Liver (tissue), 9 donors: ENCODE data around the gene AMZ1. TPM values are rescaled to one million over a fixed set of nuclear protein-coding genes. Genes with fewer than 3 reads are reported as not detected.

ENCODE experiments used
- DNase-seq: peaks from one replicate; pipeline ENCODE4 v3.0.0-alpha.2; 2017; ENCODE audit warnings: low spot score
- H3K27ac ChIP-seq, 2 donors: one replicate each; pipeline ENCODE4 v1.7.0; 2013; ENCODE audit warnings: inconsistent platforms in 2 of 2, low read length in 2 of 2, control low read depth in 1 of 2, low read depth in 1 of 2, mild to moderate bottlenecking in 1 of 2
- H3K27me3 ChIP-seq, 4 donors: one replicate each; pipeline versions ENCODE4 v1.6.1 to v1.7.0; 2013; ENCODE audit warnings: low read length in 3 of 4, inconsistent platforms in 1 of 4, mild to moderate bottlenecking in 1 of 4, moderate library complexity in 1 of 4; ENCODE audit not compliant: control insufficient read depth in 4 of 4, insufficient read depth in 4 of 4
- H3K36me3 ChIP-seq, 4 donors: one replicate each; pipeline versions ENCODE4 v1.6.1 to v1.7.0; 2013; ENCODE audit warnings: low read length in 3 of 4, mild to moderate bottlenecking in 3 of 4, low read depth in 1 of 4, moderate library complexity in 1 of 4; ENCODE audit not compliant: control insufficient read depth in 4 of 4, insufficient read depth in 3 of 4
- H3K4me1 ChIP-seq, 4 donors: one replicate each; pipeline versions ENCODE4 v1.6.1 to v1.7.0; 2013; ENCODE audit warnings: low read length in 3 of 4, mild to moderate bottlenecking in 3 of 4, moderate library complexity in 1 of 4; ENCODE audit not compliant: control insufficient read depth in 4 of 4, insufficient read depth in 4 of 4
- H3K4me3 ChIP-seq, 3 donors: one replicate each; pipeline versions ENCODE4 v1.6.1 to v1.7.0; 2013; ENCODE audit warnings: low read length in 3 of 3, control low read depth in 1 of 3, low read depth in 1 of 3, mild to moderate bottlenecking in 1 of 3
- H3K9ac ChIP-seq, 2 donors: one replicate each; pipeline ENCODE4 v1.7.0; 2013; ENCODE audit warnings: low read length in 2 of 2, mild to moderate bottlenecking in 2 of 2, moderate library complexity in 2 of 2, control low read depth in 1 of 2, low read depth in 1 of 2
- H3K9me3 ChIP-seq, 4 donors: one replicate each; pipeline versions ENCODE4 v1.6.1 to v1.7.0; 2013; ENCODE audit warnings: low read length in 3 of 4; ENCODE audit not compliant: control insufficient read depth in 4 of 4
- ATF3 ChIP-seq: IDR thresholded peaks from 2 replicates; pipeline ENCODE4 v1.6.1; 2016; ENCODE audit warnings: antibody characterized with exemption
- CTCF ChIP-seq: fragments of 150-350 bp; IDR thresholded peaks from 2 replicates; pipeline ENCODE4 v1.5.1; 2017; ENCODE audit warnings: improper control_type of control experiment, low read depth, low read length; ENCODE audit not compliant: missing input control
- EGR1 ChIP-seq, 2 donors: IDR thresholded peaks; 2 replicates each; pipeline ENCODE4 v1.6.1; 2016 to 2018; ENCODE audit warnings: antibody characterized with exemption in 2 of 2, low read depth in 2 of 2
- FOXA1 ChIP-seq: IDR thresholded peaks from 2 replicates; pipeline ENCODE4 v1.6.1; 2016; ENCODE audit warnings: antibody characterized with exemption
- FOXA2 ChIP-seq: IDR thresholded peaks from 2 replicates; pipeline ENCODE4 v1.6.1; 2016; ENCODE audit warnings: antibody characterized with exemption
- GABPA ChIP-seq, 2 donors: IDR thresholded peaks in 1 of 2; conservative IDR thresholded peaks in 1 of 2; 2 replicates each; pipeline ENCODE4 v1.6.1; 2016; ENCODE audit warnings: antibody characterized with exemption in 2 of 2, mild to moderate bottlenecking in 1 of 2, moderate library complexity in 1 of 2
- HNF4A ChIP-seq, 2 donors: conservative IDR thresholded peaks; 2 replicates each; pipeline ENCODE4 v1.6.1; 2016; ENCODE audit warnings: antibody characterized with exemption in 2 of 2, mild to moderate bottlenecking in 2 of 2
- HNF4G ChIP-seq: IDR thresholded peaks from 2 replicates; pipeline ENCODE4 v1.6.1; 2016; ENCODE audit warnings: antibody characterized with exemption
- JUND ChIP-seq, 2 donors: IDR thresholded peaks; 2 replicates each; pipeline ENCODE4 v1.6.1; 2016; ENCODE audit warnings: antibody characterized with exemption in 2 of 2
- MAX ChIP-seq: IDR thresholded peaks from 2 replicates; pipeline ENCODE4 v1.6.1; 2016; ENCODE audit warnings: antibody characterized with exemption
- NR2F2 ChIP-seq: IDR thresholded peaks from 2 replicates; pipeline ENCODE4 v1.6.1; 2016; ENCODE audit warnings: antibody characterized with exemption
- RAD21 ChIP-seq, 2 donors: IDR thresholded peaks; 2 replicates each; pipeline ENCODE4 v1.6.1; 2016; ENCODE audit warnings: antibody characterized with exemption in 2 of 2, mild to moderate bottlenecking in 2 of 2
- REST ChIP-seq: IDR thresholded peaks from 2 replicates; pipeline ENCODE4 v1.6.1; 2016; ENCODE audit warnings: antibody characterized with exemption, mild to moderate bottlenecking
- RXRA ChIP-seq, 2 donors: IDR thresholded peaks; 2 replicates each; pipeline ENCODE4 v1.6.1; 2017 to 2018; ENCODE audit warnings: antibody characterized with exemption in 2 of 2, mild to moderate bottlenecking in 1 of 2
- SP1 ChIP-seq: IDR thresholded peaks from 2 replicates; pipeline ENCODE4 v1.6.1; 2018; ENCODE audit warnings: antibody characterized with exemption, mild to moderate bottlenecking
- YY1 ChIP-seq: IDR thresholded peaks from 2 replicates; pipeline ENCODE4 v1.6.1; 2016; ENCODE audit warnings: antibody characterized with exemption, mild to moderate bottlenecking
- WGBS: extraction: QIAGEN DNeasy Blood & Tissue Kit; methylation state at CpG from one replicate; pipeline ENCODE4 v1.1.7; 2013; 5-methylcytosine and 5-hydroxymethylcytosine counted together
- polyA plus RNA-seq, 2 donors: library from polyadenylated mRNA; stranded (reverse) in 1 of 2; unstranded in 1 of 2; fragments of 200-250 nt in 1 of 2; fragments of >200 nt in 1 of 2; fragmentation: Nextera tagmentation in 1 of 2; extraction: Ambion mirVana in 1 of 2; gene quantifications; one replicate each; pipeline versions ENCODE4 v1.2.1 to v1.2.3, GENCODE V29; 2013 to 2015
- total RNA-seq, 2 donors: library from RNA; depleted of rRNA; stranded (reverse); fragments of >200 nt; gene quantifications; one replicate each; pipeline ENCODE4 v1.2.3, GENCODE V29; 2014
- donor health status: healthy.
- donor health status: healthy.
- donor health status: healthy.
- donor health status: healthy.
- donor health status: healthy.

AMZ1 gene
- total and polyA plus RNA-seq, 4 donors = 0.10 to 1.3 (median 1.1) TPM; not detected in 1

GRCh38 chr7:2732388-2732787 is 44.4 kb downstream of the AMZ1 start (continued):
- TF ChIP-seq REST = no peak
- no peak for TF ChIP-seq RAD21 (IDR thresholded peaks at IDR 0.05)
- TF ChIP-seq HNF4G = no peak
- TF ChIP-seq JUND (IDR thresholded peaks at IDR 0.05) = no peak
- TF ChIP-seq MAX = no peak
- no peak for TF ChIP-seq EGR1 (IDR thresholded peaks at IDR 0.05; ENCODE audit: low read depth in 2 of 2)
- TF ChIP-seq RXRA (IDR thresholded peaks at IDR 0.05) = no peak
- TF ChIP-seq FOXA2 = no peak
- no peak for TF ChIP-seq FOXA1

GRCh38 chr7:2732959-2733584 is 45.1 kb downstream of the AMZ1 start:
- Histone ChIP-seq H3K4me1 (peaks cover 0 to 4% (median 0%) of the 10 kb centered on the region in 4 donors), H3K9me3 (no peaks in the 10 kb centered on the region), H3K27me3 (no peaks in the 10 kb centered on the region), H3K36me3 (peaks cover 0 to 6% (median 1%) of the 10 kb centered on the region in 4 donors), H3K27ac (no peak overlapping the region), H3K4me3 (no peak overlapping the region), H3K9ac (no peak overlapping the region)
- peak; percentile 41 for DNase-seq
- TF ChIP-seq ATF3 (no peak), RAD21 (IDR thresholded peaks at IDR 0.05) (peak in 1 of 2 donors; percentile 10), NR2F2 (peak; percentile 20)
- WGBS = 73% methylated on average over 18 of the region's 18 CpGs

GRCh38 chr7:2734084-2734686 is 46.2 kb downstream of the AMZ1 start:
- peaks cover 0 to 6% (median 1%) of the 10 kb centered on the region in 4 donors for H3K36me3 ChIP-seq

More at GRCh38 chr7:2734084-2734686, 46.2 kb downstream of the AMZ1 start:
- DNase-seq = no peak
- H3K9ac ChIP-seq = no peak overlapping the region
- no peak for TF ChIP-seq EGR1 (IDR thresholded peaks at IDR 0.05; ENCODE audit: low read depth in 2 of 2)
- TF ChIP-seq MAX = no peak
- no peak for TF ChIP-seq NR2F2
- TF ChIP-seq YY1 = no peak
- TF ChIP-seq JUND (IDR thresholded peaks at IDR 0.05) = no peak
- TF ChIP-seq GABPA (IDR thresholded peaks at IDR 0.05 in 1 of 2, conservative IDR thresholded peaks at IDR 0.05 in 1 of 2) = no peak
- no peak for TF ChIP-seq ATF3
- TF ChIP-seq REST = no peak
- TF ChIP-seq FOXA2 = no peak
- no peak for TF ChIP-seq HNF4A (conservative IDR thresholded peaks at IDR 0.05)
- TF ChIP-seq CTCF = no peak
- TF ChIP-seq FOXA1 = no peak
- no peak for TF ChIP-seq SP1
- no peak overlapping the region for H3K4me3 ChIP-seq
- H3K27ac ChIP-seq = no peak overlapping the region
- H3K27me3 ChIP-seq = no peaks in the 10 kb centered on the region
- H3K4me1 ChIP-seq = peaks cover 0 to 4% (median 0%) of the 10 kb centered on the region in 4 donors
- 89% methylated on average over 24 of the region's 24 CpGs for WGBS
- H3K9me3 ChIP-seq = no peaks in the 10 kb centered on the region
